ENCODE results near the gene NOS2.
A peak's percentile ranks its signal among the peaks of the same experiment; 100 is the strongest.
"Not testable (repeated sequence)": the region's sequence is repeated elsewhere in the genome, so short reads cannot be mapped to it uniquely, and the experiment has no call there.

NOS2 gene

DNA sequence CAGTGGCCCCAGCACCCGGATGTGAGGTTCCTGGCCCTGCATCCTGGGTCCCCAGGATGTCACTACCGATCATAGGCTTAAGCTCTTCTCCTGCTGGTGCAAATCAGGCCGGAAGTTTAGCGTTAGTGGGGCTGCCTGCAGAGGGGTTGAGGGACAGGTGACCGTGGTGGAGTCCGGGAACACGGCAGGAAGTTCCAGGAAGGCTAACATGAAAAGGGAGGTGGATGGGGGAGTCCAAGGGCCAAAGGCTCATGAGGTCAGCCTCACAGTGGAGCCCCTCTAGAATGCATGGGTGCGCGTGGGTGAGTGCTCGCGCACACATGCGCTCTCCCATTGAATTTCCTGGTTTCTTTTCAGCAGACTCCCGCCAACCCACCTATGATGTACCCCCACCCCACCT lies 46.6 kb downstream of the NOS2 start:
- not testable (repeated sequence) for DNase-seq

DNA sequence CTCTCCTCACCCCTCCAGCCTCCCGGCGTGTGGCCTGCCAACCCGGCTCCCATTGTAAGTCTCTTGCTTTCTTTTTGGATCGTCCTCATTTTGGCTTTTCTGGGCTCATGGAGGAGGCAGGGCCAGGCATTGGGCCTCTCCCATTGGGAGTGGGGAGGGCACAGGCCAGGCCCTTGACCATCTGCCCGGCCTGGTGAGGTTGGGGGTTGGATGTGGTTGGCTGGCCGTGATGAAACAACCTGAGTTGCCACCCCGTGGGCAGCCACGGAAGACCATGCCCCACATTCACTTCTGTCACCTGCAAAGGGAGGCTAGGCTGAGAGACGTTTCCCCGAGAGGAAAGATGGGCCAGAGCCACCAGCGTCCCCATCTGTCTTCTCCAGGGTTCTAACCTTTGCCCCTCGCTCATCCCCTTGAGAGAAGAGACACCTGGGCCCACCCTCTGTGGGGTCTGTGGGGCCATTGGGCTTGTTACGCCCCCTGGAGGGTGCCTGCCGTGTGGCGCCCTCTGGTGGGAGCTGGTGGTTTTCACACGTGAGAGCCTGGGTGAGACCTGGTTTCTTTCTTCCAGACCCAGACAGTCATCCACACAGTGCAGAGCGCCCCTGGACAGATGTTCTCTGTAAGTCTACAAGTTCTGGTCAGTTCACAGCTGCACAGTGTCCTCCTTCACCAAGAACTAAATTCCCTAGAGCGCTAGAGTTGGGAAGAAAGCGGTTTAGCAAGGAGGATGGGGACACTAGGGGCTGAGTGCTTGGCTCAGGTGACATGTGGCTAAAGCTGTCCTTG lies 47.3 kb downstream of the NOS2 start:
- DNase-seq, result not testable (repeated sequence)

DNA sequence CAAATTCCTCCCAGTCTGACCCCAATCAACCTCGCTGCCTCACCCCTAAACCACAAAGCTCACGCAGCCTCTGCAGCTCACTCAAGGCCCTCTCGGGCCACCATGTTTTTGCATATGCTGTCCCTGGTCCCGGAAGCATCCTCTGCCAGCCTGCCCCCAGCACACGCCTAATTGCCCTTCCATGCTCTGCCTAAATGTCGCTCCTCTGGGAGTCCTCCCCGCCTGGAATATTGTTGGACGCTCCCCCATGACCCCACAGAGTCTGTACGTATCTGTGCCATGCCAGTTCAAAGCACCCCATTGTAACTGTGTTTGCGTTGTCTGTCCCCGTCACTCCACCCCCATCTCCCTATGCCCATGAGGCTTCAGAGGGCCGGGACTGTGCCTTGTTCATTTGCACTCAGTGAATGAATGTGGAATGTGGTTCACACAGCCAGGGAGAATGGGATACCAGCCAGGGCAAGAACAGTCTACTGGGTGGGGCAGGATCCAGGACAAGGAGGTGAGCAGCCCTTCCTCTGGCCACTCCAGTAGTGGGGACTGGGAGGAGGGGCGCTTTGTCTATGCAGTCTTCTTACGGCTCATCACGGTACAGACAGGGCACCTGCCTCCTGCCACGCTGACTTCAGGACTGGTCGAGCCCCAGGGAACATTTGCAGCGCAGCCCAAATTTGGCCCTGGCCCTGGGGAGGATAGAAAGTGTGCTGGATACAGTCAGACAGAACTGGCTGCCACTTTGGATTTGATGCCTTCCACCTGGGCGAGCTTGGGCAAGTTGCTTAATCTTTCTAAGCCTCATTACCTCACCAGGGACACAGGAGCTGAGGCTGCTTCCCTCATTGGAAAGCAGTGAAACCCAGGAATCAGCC lies 48.5 kb downstream of the NOS2 start:
- no peak for DNase-seq

DNA sequence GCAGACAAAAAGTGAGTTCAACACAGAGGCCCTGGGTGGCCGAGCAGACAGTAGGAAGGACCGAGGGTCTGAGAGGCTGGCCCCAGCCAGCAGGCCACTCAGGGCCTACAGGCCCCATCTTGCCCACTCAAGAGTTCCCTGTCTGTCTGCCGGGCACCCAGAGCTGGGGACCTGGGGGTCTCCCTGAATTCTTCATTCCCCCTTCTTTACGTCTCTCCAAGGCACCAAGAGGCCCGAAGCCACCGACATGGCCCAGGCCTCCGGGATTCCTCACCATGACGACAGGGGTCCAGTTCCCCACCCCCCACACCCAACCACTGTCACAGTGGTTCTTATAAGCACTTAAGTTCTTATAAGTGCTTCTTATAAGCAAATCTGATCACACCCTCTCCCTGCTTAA lies 49.2 kb downstream of the NOS2 start:
- no peak for DNase-seq

DNA sequence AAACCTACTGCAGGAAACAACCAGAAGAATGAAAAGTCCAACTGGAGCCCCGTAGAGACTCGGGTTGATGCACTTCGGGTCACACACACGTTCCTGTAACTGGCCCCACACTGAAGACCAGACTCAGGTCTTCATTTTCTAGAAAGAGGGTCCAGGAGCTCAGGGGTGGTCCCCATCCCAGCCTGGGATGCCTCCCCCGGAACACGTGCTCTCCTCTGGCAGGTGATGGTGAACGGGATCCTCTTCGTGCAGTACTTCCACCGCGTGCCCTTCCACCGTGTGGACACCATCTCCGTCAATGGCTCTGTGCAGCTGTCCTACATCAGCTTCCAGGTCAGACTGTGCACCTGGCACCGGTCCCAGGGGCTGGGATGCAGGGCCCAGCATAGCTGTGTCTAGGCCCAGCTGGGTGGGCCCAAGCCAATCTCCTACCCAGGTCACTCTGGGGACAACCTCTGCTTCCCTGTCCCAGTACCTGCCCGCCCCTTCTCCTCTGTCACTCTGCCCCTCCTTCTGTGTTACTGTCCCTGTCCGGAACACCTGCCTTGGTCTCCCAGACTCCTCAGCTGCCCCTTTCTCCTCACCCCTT lies 50.7 kb downstream of the NOS2 start:
- not testable (repeated sequence) for DNase-seq

DNA sequence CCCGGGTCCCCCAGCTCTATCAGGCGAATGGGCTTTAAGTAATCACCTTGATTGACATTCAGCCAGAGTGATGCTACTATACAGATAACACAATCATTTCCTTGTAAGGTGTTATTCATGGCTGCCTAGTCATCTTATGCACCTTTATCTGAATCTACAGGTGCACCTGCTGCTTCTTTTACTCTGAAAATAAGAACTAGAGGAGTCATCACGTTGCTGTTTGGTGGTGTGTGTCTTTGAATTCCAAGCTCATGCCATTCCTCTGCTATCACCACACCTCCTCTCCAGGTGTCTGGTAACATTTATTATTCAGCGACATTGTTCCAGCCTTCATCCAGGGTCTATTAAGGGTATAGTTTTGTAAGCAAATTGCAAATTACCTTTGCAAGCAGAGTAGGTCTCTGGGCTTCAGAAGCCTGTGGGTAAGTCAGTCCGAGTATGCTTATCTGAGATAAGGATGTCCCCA lies 51.9 kb downstream of the NOS2 start:
- no peak for DNase-seq

DNA sequence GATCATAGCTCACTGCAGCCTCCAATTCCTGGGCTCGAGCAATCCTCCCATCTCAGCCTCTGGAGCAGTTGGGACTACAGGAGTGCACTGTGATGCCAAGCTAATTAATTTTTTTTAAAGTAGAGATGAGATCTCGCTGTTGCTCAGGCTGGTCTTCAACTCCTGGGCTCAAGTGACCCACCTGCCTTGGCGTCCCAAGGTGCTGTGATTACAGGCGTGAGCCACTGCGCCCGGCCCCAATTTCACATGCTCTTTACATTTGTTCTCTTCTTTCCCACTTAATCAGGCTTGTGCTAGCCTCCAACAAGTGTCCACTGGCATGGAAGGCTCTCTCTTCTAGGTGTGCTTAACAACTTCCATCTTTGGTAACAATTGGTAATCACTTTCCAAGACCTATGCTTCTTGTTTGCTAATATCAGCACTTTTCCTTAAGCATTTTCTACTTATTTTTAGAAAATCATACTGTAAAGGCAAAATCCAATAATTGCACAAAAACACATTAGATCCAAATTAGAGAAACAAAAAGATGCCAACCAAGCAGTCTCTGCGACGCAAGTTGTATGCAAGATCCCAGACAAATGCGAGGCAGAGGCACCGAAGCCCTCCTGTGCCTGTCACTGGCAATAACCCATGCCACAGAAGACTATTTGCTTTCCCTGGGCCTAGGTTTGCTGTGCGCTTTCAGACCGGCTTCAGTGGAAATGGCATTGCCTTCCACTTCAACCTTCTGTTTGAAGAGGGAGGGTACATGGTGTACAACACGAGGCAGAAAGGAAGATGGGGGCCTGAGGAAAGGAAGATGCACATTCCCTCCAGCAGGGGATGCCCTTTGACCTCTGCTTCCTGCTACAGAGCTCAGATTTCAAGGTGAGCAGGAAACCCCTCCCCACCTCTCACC lies 52.6 kb downstream of the NOS2 start:
- DNase-seq, result no peak

DNA sequence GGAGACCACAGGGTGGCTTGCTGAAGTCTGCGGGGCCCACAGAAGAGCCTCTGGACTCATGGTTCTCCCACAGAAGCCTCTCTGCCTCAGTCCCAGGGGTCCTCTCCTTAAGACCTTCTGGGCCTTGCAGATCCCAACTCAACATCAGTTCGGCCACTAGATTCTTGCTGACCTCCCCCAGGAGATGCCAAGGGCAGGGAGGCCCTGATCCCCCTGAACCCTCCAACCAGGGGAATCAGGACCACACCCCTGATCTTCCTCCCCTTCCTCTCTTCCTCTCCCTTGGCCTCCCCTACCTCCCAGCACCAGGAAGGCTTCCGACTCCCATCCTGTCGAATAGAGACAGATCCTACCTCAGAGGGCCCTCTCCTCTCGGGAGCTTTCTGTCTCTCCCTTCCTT lies 53.4 kb downstream of the NOS2 start:
- DNase-seq, result no peak

DNA sequence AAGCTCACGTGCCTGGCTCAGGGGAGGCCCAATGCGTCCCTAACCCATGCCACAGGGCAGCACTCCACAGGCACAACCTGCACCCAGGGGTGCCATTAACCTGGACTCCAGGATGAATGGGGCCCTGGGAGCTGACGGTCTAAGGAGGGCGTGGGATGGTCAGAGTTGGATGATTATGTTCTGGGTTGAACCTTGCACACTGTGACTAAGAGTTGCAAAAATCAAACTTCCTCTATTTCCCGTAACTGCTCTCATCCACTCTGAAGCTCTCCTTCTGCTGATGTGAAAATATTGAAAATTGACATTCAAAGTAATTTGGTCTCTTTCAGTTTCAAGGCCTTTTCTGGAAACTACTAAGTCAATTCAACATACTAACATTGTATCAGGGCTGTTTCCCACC lies 54.0 kb downstream of the NOS2 start:
- DNase-seq, result not testable (repeated sequence)

DNA sequence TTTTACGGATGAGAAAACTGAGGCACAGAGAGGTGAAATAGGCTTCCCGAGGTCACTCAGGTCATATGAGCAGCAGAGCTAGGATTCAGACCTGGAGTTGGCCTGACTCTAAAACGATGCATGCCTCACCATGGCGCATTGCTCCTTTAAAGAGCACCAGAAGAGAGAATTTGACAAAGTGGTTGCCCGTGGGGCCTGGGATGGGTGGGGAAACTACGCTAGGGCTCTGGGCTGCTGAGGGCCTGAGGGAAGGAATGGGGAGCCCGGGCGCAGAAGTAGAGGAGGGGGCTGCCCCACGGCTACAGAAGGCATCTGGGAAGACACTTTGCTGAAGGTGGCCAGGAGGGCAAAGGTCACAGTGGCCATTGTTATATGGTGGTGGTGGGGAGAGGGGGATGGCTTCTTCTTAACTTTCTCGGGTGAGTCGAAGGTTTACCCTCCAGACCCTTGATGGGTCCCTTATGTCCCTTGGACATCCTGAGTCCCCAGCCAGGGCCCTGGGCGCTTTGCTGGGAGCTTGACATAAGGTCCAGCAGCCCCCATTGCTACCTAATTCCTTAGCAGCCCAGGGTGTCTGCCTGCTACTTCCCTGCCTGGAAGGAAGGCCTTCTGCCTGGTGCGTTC lies 55.0 kb downstream of the NOS2 start:
- DNase-seq, result not testable (repeated sequence)

DNA sequence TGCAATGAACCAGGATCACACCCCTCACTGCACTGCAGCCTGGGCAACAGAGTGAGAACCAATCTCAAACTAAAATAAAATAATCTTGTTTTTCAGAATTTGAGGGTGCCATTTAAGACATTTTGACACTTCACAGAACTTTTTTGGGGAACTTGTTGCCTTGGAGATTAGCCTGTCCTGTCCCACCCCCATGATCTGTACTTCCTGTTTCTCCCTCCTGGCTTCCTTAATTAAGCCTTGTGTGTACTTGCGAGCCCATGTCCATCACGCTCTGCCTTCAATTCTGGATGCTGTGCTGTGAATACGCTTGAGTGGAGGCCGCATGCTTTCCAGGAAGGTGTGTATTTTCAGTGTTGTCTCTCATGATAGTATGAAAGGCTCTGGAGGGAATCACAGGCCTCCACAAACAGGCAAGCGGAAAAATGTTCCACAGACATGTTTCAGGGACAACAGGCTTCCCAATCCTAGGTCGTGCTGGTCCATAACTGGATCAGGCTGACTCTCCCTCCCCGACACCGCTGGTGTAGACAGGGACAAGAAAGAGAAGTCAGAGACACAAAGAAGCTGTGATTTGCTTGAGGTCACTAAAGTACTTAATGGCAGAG lies 56.9 kb downstream of the NOS2 start:
- peak; percentile 15 for DNase-seq

DNA sequence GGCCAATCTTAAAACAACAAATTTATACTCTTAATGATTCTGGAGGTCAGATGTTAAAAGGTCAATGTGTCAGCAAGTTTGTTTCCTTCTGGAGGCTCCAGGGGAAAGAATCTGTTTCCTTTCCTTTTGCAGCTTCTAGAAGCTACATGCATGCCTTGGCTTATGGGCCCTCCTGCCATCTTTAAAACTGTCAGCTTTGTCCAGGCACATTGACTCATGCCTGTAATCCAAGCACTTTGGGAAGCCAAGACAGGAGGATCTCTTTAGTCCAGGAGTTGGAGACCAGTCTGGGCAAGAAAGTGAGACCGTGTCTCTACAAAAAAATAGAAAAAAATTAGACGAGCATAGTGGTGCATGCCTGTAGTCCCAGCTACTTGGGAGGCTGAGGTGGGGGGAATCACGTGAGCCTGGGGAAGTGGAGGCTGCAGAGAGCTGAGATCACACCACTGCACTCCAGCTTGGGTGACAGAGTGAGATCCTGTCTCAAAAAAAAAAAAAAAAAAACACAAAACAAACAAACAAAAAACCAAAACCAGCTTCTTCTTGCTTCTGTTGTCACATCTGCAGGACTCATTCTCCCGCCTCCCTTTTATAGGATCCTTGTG lies 58.3 kb downstream of the NOS2 start:
- DNase-seq, result no peak

DNA sequence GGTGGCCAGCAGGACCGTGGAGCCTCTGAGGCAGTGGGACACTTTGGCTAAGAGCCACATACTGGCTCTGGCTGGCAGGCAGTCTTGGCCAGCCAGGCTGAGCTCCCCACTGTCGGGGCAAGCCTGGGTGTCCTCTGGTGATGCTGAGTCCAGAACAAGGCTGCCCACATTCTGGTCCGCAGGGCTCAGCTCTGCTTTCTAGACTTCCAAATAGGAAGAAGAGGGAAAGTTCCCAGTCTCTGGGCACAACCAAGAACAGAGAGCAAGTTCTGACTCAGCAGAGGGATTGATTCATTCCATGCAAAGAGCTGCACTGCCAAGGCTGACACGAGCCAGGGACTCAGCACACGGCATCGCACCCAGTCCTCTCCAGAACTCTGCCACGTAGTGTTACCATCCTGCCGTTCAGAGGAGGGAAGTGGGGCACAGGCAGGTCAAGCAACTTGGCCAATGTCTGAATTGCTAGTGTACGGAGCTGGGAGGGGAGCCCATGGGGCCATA lies 58.9 kb downstream of the NOS2 start:
- no peak for DNase-seq

DNA sequence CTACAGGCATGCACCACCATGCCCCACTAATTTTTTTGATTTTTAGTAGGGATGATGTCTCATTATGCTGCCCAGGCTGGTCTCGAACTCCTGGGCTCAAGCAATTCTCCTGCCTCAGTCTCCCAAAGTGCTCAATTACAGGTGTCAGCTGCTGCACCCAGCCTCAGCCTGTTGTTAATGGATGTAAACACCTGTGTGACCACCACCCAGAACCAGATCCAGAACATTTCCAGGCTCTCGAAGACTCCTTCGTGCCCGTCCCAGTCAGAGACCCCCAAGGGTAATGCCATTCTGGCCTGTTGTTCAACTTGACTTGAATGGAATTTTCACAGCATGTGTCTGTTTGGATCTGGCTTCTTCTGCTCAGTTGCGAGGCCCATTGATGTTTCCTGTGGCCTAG lies 59.8 kb downstream of the NOS2 start:
- not testable (repeated sequence) for DNase-seq

DNA sequence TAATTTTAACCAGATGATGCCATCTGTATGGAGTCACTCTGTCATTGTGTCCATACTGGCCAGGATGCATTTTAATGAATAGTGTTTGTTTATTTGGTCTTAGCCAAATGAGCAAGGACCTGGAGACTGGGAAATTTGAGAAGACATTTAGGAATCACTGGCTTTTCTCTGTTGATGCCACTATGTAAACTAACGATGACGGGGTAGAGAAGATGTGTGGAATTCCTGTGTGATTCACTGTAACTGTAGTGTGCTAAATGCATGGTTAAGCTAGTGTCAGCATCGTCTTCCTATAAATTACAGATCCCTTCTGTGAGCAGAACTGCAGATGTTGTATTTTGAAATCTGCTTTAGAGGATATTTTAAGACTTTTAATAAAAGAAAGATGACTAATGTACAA lies 66.6 kb downstream of the NOS2 start:
- DNase-seq, result no peak

DNA sequence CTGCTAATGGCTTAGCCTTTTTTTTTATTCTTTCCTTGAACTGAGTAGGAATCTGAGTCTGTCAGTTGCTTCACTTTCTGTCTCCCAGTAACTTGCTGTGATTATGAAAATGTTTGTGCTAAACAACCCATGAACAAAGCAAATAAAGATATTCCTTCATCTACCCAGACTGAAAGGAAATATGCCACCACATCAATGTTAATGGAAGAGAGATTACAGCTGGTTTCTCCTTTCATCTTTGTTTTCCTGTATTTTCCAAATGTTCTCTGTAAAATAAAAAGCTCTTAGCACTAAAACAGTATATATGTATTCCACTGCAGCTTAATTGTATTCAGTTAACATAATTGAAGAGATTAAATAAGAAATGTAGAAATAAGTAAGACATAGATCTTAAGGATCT lies 67.6 kb downstream of the NOS2 start:
- DNase-seq, result not testable (repeated sequence)

DNA sequence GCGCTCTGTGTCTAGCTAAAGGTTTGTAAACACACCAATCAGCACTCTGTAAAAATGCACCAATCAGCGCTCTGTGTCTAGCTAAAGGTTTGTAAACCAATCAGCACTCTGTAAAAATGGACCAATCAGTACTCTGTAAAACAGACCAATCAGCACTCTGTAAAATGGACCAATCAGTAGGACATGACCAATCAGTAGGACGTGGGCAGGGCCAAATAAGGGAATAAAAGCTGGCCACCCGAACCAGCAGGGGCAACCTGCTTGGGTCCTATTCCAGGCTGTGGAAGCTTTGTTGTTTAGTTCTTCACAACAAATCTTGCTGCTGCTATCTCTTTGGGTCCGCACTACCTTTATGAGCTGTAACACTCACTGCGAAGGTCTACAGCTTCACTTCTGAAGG lies 74.3 kb downstream of the NOS2 start:
- DNase-seq, result not testable (repeated sequence)

DNA sequence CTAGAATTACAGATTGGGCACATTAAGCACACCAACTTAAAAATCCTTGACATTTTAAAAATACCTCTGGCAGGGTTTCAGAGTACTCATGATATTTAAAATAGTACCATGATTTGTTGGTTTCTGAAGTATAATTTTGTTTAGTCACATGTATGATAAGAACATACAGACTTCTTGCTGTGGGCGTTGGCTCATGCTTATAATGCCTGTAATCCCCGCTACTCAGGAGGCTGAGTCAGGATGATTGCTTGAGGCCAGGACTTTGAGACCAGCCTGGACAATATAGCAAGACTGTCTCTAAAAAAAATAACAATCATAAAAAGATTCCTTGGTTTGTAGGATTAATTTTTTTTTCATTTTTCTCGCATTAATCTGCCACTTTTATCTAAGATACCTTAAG lies 78.5 kb downstream of the NOS2 start:
- DNase-seq, result no peak
